Endothelial cell (in vitro differentiated cells): ENCODE measurements around the gene TMEM229B. TPM values are rescaled to one million over a fixed set of nuclear protein-coding genes. Genes with fewer than 3 reads are reported as not detected.

Experiments
- DNase-seq: peaks from one replicate; pipeline ENCODE4 v3.0.0; 2021; ENCODE audit warnings: low spot score
- H3K27ac Mint-ChIP-seq: one replicate; pipeline ENCODE4 v1.8.0; 2021; ENCODE audit warnings: mixed read lengths, inconsistent platforms; ENCODE audit not compliant: unreplicated experiment
- H3K27me3 Mint-ChIP-seq: one replicate; pipeline ENCODE4 v1.8.0; 2021; ENCODE audit warnings: mild to moderate bottlenecking, moderate library complexity, mixed read lengths, inconsistent platforms; ENCODE audit not compliant: unreplicated experiment
- H3K36me3 Mint-ChIP-seq: one replicate; pipeline ENCODE4 v1.8.0; 2021; ENCODE audit warnings: mild to moderate bottlenecking, low read depth, mixed read lengths, inconsistent platforms; ENCODE audit not compliant: unreplicated experiment
- H3K4me1 Mint-ChIP-seq: one replicate; pipeline ENCODE4 v1.8.0; 2021; ENCODE audit warnings: mild to moderate bottlenecking, mixed read lengths, inconsistent platforms; ENCODE audit not compliant: unreplicated experiment
- H3K4me3 Mint-ChIP-seq: one replicate; pipeline ENCODE4 v1.8.0; 2021; ENCODE audit warnings: mild to moderate bottlenecking, mixed read lengths, inconsistent platforms; ENCODE audit not compliant: unreplicated experiment
- H3K9me3 Mint-ChIP-seq: one replicate; pipeline ENCODE4 v1.8.0; 2021; ENCODE audit warnings: mixed read lengths, inconsistent platforms; ENCODE audit not compliant: unreplicated experiment
- CTCF ChIP-seq: fragments of 200-600 bp; sonication (generic); IDR thresholded peaks from one replicate; pipeline ENCODE4 v1.5.0; 2021; ENCODE audit warnings: antibody characterized with exemption; ENCODE audit not compliant: unreplicated experiment
- total RNA-seq: library from RNA; stranded (reverse); fragmentation: NEBNext Ultra II Directional; extraction: Animal tissue kit (Norgen Biotek cat#: 25700); gene quantifications from one replicate; pipeline ENCODE4 v1.2.1, GENCODE V29; 2021; ENCODE audit not compliant: unreplicated experiment

Gene TMEM229B
- total RNA-seq, 1 donor from 2014 or later, result 0.08 TPM

DNA sequence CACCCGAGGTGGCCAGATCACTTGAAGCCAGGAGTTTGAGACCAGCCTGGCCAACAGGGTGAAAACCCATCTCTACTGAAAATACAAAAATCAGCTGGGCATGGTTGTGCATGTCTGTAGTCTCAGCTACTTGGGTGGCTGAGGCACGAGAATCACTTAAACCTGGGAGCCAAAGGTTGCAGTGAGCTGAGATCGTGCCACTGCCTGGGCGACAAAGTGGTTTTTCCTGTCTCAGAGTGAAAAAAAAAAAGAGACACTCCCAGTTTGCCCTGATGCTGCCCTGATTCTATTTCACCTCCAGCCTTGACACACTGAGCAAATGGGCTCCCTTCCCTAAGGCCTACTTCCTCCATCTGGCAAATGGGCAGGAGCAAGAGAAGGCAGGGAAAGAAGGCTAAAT, 48.0 kb downstream of the TMEM229B start:
- no peak for DNase-seq
- no peak for TF ChIP-seq CTCF
- Mint-ChIP-seq H3K27ac (no peak overlapping the region), H3K4me3 (no peak overlapping the region), H3K9me3 (no peaks in the 10 kb centered on the region), H3K27me3 (peaks cover 4% of the 10 kb centered on the region), H3K4me1 (peaks cover 12% of the 10 kb centered on the region), H3K36me3 (no peaks in the 10 kb centered on the region)

GRCh38 chr14:67438969-67439368, 49.6 kb downstream of the TMEM229B start:
- Mint-ChIP-seq H3K27ac (no peak overlapping the region), H3K36me3 (no peaks in the 10 kb centered on the region), H3K4me3 (no peak overlapping the region), H3K27me3 (peaks cover 4% of the 10 kb centered on the region), H3K4me1 (peaks cover 8% of the 10 kb centered on the region), H3K9me3 (no peaks in the 10 kb centered on the region)
- TF ChIP-seq CTCF, result no peak
- no peak for DNase-seq

- DNase-seq, result no peak
- Mint-ChIP-seq H3K27me3 (no peaks in the 10 kb centered on the region), H3K9me3 (no peaks in the 10 kb centered on the region), H3K4me3 (no peak overlapping the region), H3K36me3 (no peaks in the 10 kb centered on the region), H3K4me1 (no peaks in the 10 kb centered on the region), H3K27ac (no peak overlapping the region)
- TF ChIP-seq CTCF, result no peak
These were observed 52.3 kb downstream of the TMEM229B start for GRCh38 chr14:67436006-67436866.

DNA sequence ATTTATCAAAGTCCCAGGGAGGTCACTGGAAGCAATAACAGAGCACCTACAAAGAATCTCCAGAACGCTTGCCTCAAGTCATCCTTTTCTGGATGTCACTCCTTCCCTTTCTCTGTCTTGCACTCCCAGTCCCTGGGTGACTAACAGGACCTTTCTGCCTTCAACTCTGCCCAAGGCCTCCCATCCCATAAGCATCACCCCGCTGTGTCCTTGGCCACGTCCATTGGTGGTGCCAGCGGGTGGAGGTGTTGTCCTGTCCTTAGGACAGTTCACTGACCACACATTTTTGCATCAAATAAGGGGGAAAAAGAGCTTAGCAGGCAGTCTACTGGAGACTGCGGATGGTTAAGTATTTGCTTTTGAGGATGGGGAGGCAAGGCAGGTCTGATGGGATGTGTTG, 52.9 kb downstream of the TMEM229B start:
- H3K4me3 Mint-ChIP-seq, result no peak overlapping the region
- H3K27ac Mint-ChIP-seq, result no peak overlapping the region
- H3K27me3 Mint-ChIP-seq, result no peaks in the 10 kb centered on the region
- TF ChIP-seq CTCF, result no peak
- H3K36me3 Mint-ChIP-seq, result no peaks in the 10 kb centered on the region
- no peaks in the 10 kb centered on the region for H3K4me1 Mint-ChIP-seq
- no peaks in the 10 kb centered on the region for H3K9me3 Mint-ChIP-seq
- no peak for DNase-seq

GRCh38 chr14:67432050-67432564, 56.4 kb downstream of the TMEM229B start:
- Mint-ChIP-seq H3K9me3 (no peaks in the 10 kb centered on the region), H3K4me3 (no peak overlapping the region), H3K36me3 (no peaks in the 10 kb centered on the region), H3K27me3 (no peaks in the 10 kb centered on the region), H3K27ac (no peak overlapping the region), H3K4me1 (no peaks in the 10 kb centered on the region)
- no peak for DNase-seq
- no peak for TF ChIP-seq CTCF
